NT2/D1 (cell line): ENCODE data around the gene COG1.
"Not testable (repeated sequence)": the region's sequence is repeated elsewhere in the genome, so short reads cannot be mapped to it uniquely, and the experiment has no call there.

Experiments used
- DNase-seq: peaks from one replicate; pipeline ENCODE4 v3.0.0-alpha.2; 2011; ENCODE audit warnings: low read depth, low spot score
- H3K27me3 ChIP-seq: 2 replicates; pipeline ENCODE4 v1.6.0; 2011; ENCODE audit warnings: mild to moderate bottlenecking; ENCODE audit not compliant: insufficient read length, insufficient read depth
- H3K36me3 ChIP-seq: 2 replicates; pipeline ENCODE4 v1.6.1; 2011; ENCODE audit warnings: mild to moderate bottlenecking, low read length, mixed read lengths; ENCODE audit not compliant: insufficient read depth, insufficient read length
- H3K4me1 ChIP-seq: 2 replicates; pipeline ENCODE4 v1.5.1; 2011; ENCODE audit not compliant: insufficient read depth, insufficient read length
- H3K4me3 ChIP-seq: 2 replicates; pipeline ENCODE4 v1.5.1; 2011; ENCODE audit warnings: low read depth; ENCODE audit not compliant: insufficient read length
- H3K9ac ChIP-seq: 2 replicates; pipeline ENCODE4 v1.6.0; 2011; ENCODE audit warnings: low read depth; ENCODE audit not compliant: insufficient read length
- H3K9me3 ChIP-seq: 2 replicates; pipeline ENCODE4 v1.5.1; 2011; ENCODE audit warnings: mild to moderate bottlenecking, low read length; ENCODE audit not compliant: insufficient read depth
- SUZ12 ChIP-seq: IDR thresholded peaks from 2 replicates; pipeline ENCODE4 v1.6.1; 2011; ENCODE audit not compliant: insufficient read length, insufficient read depth; ENCODE audit errors: extremely low read depth
- YY1 ChIP-seq: IDR thresholded peaks from 2 replicates; pipeline ENCODE4 v1.6.1; 2011; ENCODE audit not compliant: insufficient read length, insufficient read depth
- ZNF274 ChIP-seq: IDR thresholded peaks from 2 replicates; pipeline ENCODE4 v1.6.1; 2011; ENCODE audit warnings: mild to moderate bottlenecking, low read depth, low read length

COG1 gene

GRCh38 chr17:73192894-73193701 lies at the start of gene COG1:
Gene COG1, plus strand, starts transcription at chr17:73193055. Its CDS starts 15 bp downstream, at chr17:73193070.
- TF ChIP-seq YY1 (peak; percentile 94), ZNF274 (no peak), SUZ12 (no peak)
- Histone ChIP-seq H3K9me3 (no peaks in the 10 kb centered on the region), H3K4me1 (peaks cover 3% of the 10 kb centered on the region), H3K9ac (peak within 1 kb of the TSS; percentile 98), H3K36me3 (peaks cover 36% of the 10 kb centered on the region), H3K4me3 (peak within 1 kb of the TSS; percentile 99), H3K27me3 (no peaks in the 10 kb centered on the region)
- DNase-seq: peak; percentile 77

- peaks cover 10% of the 10 kb centered on the region; the same call in 1 of the 2 replicates for H3K9me3 ChIP-seq
- H3K4me3 ChIP-seq, H3K27me3 ChIP-seq, H3K4me1 ChIP-seq, H3K36me3 ChIP-seq, DNase-seq, H3K9ac ChIP-seq: not testable (repeated sequence)
Observed at GRCh38 chr17:73144209-73144608, 48.6 kb upstream of the COG1 start.

- no peaks in the 10 kb centered on the region for H3K4me1 ChIP-seq
- no peak overlapping the region for H3K4me3 ChIP-seq
- no peak overlapping the region for H3K9ac ChIP-seq
- peaks cover 10% of the 10 kb centered on the region; the same call in 1 of the 2 replicates for H3K9me3 ChIP-seq
- no peak for DNase-seq
- no peaks in the 10 kb centered on the region for H3K36me3 ChIP-seq
- TF ChIP-seq ZNF274: no peak
- TF ChIP-seq YY1: no peak
- TF ChIP-seq SUZ12: no peak
- no peaks in the 10 kb centered on the region for H3K27me3 ChIP-seq
Observed at GRCh38 chr17:73145641-73146040, 47.2 kb upstream of the COG1 start.

GRCh38 chr17:73147791-73148190 lies 45.1 kb upstream of the COG1 start:
- not testable (repeated sequence) for H3K27me3 ChIP-seq

GRCh38 chr17:73148540-73149334 lies 44.1 kb upstream of the COG1 start:
- no peaks in the 10 kb centered on the region for H3K4me1 ChIP-seq
- no peak overlapping the region for H3K9ac ChIP-seq
- H3K9me3 ChIP-seq: peaks cover 10% of the 10 kb centered on the region; the same call in 1 of the 2 replicates
- DNase-seq: no peak
- H3K36me3 ChIP-seq: no peaks in the 10 kb centered on the region
- TF ChIP-seq SUZ12: no peak
- TF ChIP-seq ZNF274: no peak
- TF ChIP-seq YY1: no peak
- no peaks in the 10 kb centered on the region for H3K27me3 ChIP-seq
- no peak overlapping the region for H3K4me3 ChIP-seq

More at GRCh38 chr17:73147791-73148190, 45.1 kb upstream of the COG1 start:
- DNase-seq, H3K9ac ChIP-seq, H3K4me3 ChIP-seq, H3K4me1 ChIP-seq, H3K36me3 ChIP-seq: not testable (repeated sequence)
- peaks cover 10% of the 10 kb centered on the region; the same call in 1 of the 2 replicates for H3K9me3 ChIP-seq

- H3K9me3 ChIP-seq, DNase-seq, H3K27me3 ChIP-seq, H3K4me3 ChIP-seq, H3K36me3 ChIP-seq, H3K4me1 ChIP-seq, H3K9ac ChIP-seq: not testable (repeated sequence)
Observed at GRCh38 chr17:73150622-73151300, 42.1 kb upstream of the COG1 start.

- Histone ChIP-seq H3K4me1 (peaks cover 11% of the 10 kb centered on the region), H3K9ac (no peak overlapping the region), H3K4me3 (no peak overlapping the region), H3K9me3 (no peaks in the 10 kb centered on the region), H3K36me3 (no peaks in the 10 kb centered on the region), H3K27me3 (no peaks in the 10 kb centered on the region)
- no peak for DNase-seq
- TF ChIP-seq ZNF274 (no peak), SUZ12 (no peak), YY1 (no peak)
Observed at GRCh38 chr17:73151916-73152632, 40.8 kb upstream of the COG1 start.
